ENCODE results near the gene HYAL4. TPM values are rescaled to one million over a fixed set of nuclear protein-coding genes. Genes with fewer than 3 reads are reported as not detected.

The HYAL4 gene
- total RNA-seq, 1 experiment from 2014 or later = not detected

GRCh38 chr7:123864966-123865365 lies 20.0 kb downstream of the HYAL4 start:
- H3K27me3 Mint-ChIP-seq (ENCODE audit: low read depth) = no peaks in the 10 kb centered on the region
- peaks cover 15% of the 10 kb centered on the region for H3K9me3 Mint-ChIP-seq
- ChIA-PET POLR2A (no interaction called here), CTCF (interaction anchor here (1.0 to 3.9 kb wide), 7 partner anchors 8 to 283 kb away, joined by 3 to 41 read pairs (median 7); no protein-coding TSS in a partner anchor)
- peaks cover 8% of the 10 kb centered on the region; the same call in 1 of the 2 replicates for H3K36me3 Mint-ChIP-seq
- DNase-seq (ENCODE audit: low spot score) = no peak
- ATAC-seq = no peak
- no peak overlapping the region for H3K4me3 Mint-ChIP-seq
- TF ChIP-seq CTCF (IDR thresholded peaks at IDR 0.05) (no peak), ZNF423 (CRISPR knock-in tag; IDR thresholded peaks at IDR 0.05) (no peak), ZNF416 (CRISPR knock-in tag; IDR thresholded peaks at IDR 0.05) (no peak), USF2 (CRISPR knock-in tag; IDR thresholded peaks at IDR 0.05) (no peak), MXD4 (CRISPR knock-in tag; IDR thresholded peaks at IDR 0.05; ENCODE audit: borderline replicate concordance) (no peak), MAX (CRISPR knock-in tag; IDR thresholded peaks at IDR 0.05) (no peak), GABPB1 (CRISPR knock-in tag; IDR thresholded peaks at IDR 0.05) (no peak), ZSCAN18 (CRISPR knock-in tag; IDR thresholded peaks at IDR 0.05) (no peak), CBFB (CRISPR knock-in tag; IDR thresholded peaks at IDR 0.05; ENCODE audit: low read depth) (no peak), ZNF317 (CRISPR knock-in tag; IDR thresholded peaks at IDR 0.05; ENCODE audit: borderline replicate concordance, low read depth) (no peak), RELA (CRISPR knock-in tag; IDR thresholded peaks at IDR 0.05; ENCODE audit: borderline replicate concordance) (no peak), OVOL2 (CRISPR knock-in tag; IDR thresholded peaks at IDR 0.05; ENCODE audit: borderline replicate concordance) (no peak)
- TF ChIP-seq, protein P1, sequence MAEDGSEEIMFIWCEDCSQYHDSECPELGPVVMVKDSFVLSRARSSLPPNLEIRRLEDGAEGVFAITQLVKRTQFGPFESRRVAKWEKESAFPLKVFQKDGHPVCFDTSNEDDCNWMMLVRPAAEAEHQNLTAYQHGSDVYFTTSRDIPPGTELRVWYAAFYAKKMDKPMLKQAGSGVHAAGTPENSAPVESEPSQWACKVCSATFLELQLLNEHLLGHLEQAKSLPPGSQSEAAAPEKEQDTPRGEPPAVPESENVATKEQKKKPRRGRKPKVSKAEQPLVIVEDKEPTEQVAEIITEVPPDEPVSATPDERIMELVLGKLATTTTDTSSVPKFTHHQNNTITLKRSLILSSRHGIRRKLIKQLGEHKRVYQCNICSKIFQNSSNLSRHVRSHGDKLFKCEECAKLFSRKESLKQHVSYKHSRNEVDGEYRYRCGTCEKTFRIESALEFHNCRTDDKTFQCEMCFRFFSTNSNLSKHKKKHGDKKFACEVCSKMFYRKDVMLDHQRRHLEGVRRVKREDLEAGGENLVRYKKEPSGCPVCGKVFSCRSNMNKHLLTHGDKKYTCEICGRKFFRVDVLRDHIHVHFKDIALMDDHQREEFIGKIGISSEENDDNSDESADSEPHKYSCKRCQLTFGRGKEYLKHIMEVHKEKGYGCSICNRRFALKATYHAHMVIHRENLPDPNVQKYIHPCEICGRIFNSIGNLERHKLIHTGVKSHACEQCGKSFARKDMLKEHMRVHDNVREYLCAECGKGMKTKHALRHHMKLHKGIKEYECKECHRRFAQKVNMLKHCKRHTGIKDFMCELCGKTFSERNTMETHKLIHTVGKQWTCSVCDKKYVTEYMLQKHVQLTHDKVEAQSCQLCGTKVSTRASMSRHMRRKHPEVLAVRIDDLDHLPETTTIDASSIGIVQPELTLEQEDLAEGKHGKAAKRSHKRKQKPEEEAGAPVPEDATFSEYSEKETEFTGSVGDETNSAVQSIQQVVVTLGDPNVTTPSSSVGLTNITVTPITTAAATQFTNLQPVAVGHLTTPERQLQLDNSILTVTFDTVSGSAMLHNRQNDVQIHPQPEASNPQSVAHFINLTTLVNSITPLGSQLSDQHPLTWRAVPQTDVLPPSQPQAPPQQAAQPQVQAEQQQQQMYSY (CRISPR knock-in tag; IDR thresholded peaks at IDR 0.05) = no peak
- TF ChIP-seq, protein P2, sequence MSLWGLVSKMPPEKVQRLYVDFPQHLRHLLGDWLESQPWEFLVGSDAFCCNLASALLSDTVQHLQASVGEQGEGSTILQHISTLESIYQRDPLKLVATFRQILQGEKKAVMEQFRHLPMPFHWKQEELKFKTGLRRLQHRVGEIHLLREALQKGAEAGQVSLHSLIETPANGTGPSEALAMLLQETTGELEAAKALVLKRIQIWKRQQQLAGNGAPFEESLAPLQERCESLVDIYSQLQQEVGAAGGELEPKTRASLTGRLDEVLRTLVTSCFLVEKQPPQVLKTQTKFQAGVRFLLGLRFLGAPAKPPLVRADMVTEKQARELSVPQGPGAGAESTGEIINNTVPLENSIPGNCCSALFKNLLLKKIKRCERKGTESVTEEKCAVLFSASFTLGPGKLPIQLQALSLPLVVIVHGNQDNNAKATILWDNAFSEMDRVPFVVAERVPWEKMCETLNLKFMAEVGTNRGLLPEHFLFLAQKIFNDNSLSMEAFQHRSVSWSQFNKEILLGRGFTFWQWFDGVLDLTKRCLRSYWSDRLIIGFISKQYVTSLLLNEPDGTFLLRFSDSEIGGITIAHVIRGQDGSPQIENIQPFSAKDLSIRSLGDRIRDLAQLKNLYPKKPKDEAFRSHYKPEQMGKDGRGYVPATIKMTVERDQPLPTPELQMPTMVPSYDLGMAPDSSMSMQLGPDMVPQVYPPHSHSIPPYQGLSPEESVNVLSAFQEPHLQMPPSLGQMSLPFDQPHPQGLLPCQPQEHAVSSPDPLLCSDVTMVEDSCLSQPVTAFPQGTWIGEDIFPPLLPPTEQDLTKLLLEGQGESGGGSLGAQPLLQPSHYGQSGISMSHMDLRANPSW (CRISPR knock-in tag; conservative IDR thresholded peaks at IDR 0.05; ENCODE audit: low read depth) = no peak
- TF ChIP-seq, protein P3, sequence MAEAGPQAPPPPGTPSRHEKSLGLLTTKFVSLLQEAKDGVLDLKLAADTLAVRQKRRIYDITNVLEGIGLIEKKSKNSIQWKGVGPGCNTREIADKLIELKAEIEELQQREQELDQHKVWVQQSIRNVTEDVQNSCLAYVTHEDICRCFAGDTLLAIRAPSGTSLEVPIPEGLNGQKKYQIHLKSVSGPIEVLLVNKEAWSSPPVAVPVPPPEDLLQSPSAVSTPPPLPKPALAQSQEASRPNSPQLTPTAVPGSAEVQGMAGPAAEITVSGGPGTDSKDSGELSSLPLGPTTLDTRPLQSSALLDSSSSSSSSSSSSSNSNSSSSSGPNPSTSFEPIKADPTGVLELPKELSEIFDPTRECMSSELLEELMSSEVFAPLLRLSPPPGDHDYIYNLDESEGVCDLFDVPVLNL (CRISPR knock-in tag; IDR thresholded peaks at IDR 0.05; ENCODE audit: borderline replicate concordance, low read depth) = no peak
- TF ChIP-seq, protein P4, sequence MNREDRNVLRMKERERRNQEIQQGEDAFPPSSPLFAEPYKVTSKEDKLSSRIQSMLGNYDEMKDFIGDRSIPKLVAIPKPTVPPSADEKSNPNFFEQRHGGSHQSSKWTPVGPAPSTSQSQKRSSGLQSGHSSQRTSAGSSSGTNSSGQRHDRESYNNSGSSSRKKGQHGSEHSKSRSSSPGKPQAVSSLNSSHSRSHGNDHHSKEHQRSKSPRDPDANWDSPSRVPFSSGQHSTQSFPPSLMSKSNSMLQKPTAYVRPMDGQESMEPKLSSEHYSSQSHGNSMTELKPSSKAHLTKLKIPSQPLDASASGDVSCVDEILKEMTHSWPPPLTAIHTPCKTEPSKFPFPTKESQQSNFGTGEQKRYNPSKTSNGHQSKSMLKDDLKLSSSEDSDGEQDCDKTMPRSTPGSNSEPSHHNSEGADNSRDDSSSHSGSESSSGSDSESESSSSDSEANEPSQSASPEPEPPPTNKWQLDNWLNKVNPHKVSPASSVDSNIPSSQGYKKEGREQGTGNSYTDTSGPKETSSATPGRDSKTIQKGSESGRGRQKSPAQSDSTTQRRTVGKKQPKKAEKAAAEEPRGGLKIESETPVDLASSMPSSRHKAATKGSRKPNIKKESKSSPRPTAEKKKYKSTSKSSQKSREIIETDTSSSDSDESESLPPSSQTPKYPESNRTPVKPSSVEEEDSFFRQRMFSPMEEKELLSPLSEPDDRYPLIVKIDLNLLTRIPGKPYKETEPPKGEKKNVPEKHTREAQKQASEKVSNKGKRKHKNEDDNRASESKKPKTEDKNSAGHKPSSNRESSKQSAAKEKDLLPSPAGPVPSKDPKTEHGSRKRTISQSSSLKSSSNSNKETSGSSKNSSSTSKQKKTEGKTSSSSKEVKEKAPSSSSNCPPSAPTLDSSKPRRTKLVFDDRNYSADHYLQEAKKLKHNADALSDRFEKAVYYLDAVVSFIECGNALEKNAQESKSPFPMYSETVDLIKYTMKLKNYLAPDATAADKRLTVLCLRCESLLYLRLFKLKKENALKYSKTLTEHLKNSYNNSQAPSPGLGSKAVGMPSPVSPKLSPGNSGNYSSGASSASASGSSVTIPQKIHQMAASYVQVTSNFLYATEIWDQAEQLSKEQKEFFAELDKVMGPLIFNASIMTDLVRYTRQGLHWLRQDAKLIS (CRISPR knock-in tag; IDR thresholded peaks at IDR 0.05; ENCODE audit: borderline replicate concordance) = no peak
- H3K27ac Mint-ChIP-seq = no peak overlapping the region
- peaks cover 19% of the 10 kb centered on the region for H3K4me1 Mint-ChIP-seq

All from WTC11 (cell line).